Neural progenitor cell (in vitro differentiated cells): Measurements from ENCODE around the gene PAK4. TPM values are rescaled to one million over a fixed set of nuclear protein-coding genes. Genes with fewer than 3 reads are reported as not detected.

ENCODE experiments used
- DNase-seq: peaks from one replicate; pipeline ENCODE4 v3.0.0-alpha.2; 2016; ENCODE audit warnings: low spot score
- H2AFZ ChIP-seq: fragments of 200-600 bp; sonication (generic); replicated peaks from 2 replicates; pipeline ENCODE4 v1.6.1; 2016; ENCODE audit warnings: antibody characterized with exemption
- H3F3A ChIP-seq: fragments of 200-600 bp; sonication (generic); 2 replicates; pipeline ENCODE4 v1.6.1; 2016; ENCODE audit warnings: antibody characterized with exemption, low read depth
- H3K27ac ChIP-seq: fragments of 200-600 bp; sonication (generic); 2 replicates; pipeline ENCODE4 v1.5.1; 2016; ENCODE audit warnings: mild to moderate bottlenecking
- H3K27me3 ChIP-seq: fragments of 200-600 bp; sonication (generic); 2 replicates; pipeline ENCODE4 v1.6.1; 2016; ENCODE audit warnings: mild to moderate bottlenecking, moderate library complexity
- H3K36me3 ChIP-seq: fragments of 200-600 bp; sonication (generic); 2 replicates; pipeline ENCODE4 v1.5.1; 2016
- H3K4me1 ChIP-seq: fragments of 200-600 bp; sonication (generic); 2 replicates; pipeline ENCODE4 v1.6.1; 2016; ENCODE audit warnings: mixed run types
- H3K4me2 ChIP-seq: fragments of 200-600 bp; sonication (generic); 2 replicates; pipeline ENCODE4 v1.6.1; 2016
- H3K4me3 ChIP-seq: fragments of 200-600 bp; sonication (generic); 2 replicates; pipeline ENCODE4 v1.5.1; 2016
- H3K79me2 ChIP-seq: fragments of 200-600 bp; sonication (generic); 2 replicates; pipeline ENCODE4 v1.6.1; 2016; ENCODE audit warnings: low read depth
- H3K9ac ChIP-seq: fragments of 200-600 bp; sonication (generic); 2 replicates; pipeline ENCODE4 v1.6.1; 2016
- H3K9me3 ChIP-seq: fragments of 200-600 bp; sonication (generic); 2 replicates; pipeline ENCODE4 v1.5.1; 2016; ENCODE audit warnings: low read depth
- H4K20me1 ChIP-seq: fragments of 200-600 bp; sonication (generic); 2 replicates; pipeline ENCODE4 v1.6.1; 2016; ENCODE audit warnings: low read depth
- H3K27ac Mint-ChIP-seq: 3 replicates; pipeline ENCODE4 v1.8.0; 2021; ENCODE audit warnings: mixed read lengths
- H3K27me3 Mint-ChIP-seq: 2 replicates; pipeline ENCODE4 v1.8.0; 2022; ENCODE audit warnings: low read depth, mild to moderate bottlenecking, inconsistent platforms, moderate library complexity, mixed read lengths; ENCODE audit not compliant: insufficient read depth
- H3K36me3 Mint-ChIP-seq: 3 replicates; pipeline ENCODE4 v1.8.0; 2021; ENCODE audit warnings: mixed read lengths
- H3K4me1 Mint-ChIP-seq: 3 replicates; pipeline ENCODE4 v1.8.0; 2021; ENCODE audit warnings: mixed read lengths
- H3K4me3 Mint-ChIP-seq: 3 replicates; pipeline ENCODE4 v1.8.0; 2021; ENCODE audit warnings: mild to moderate bottlenecking, moderate library complexity, mixed read lengths
- H3K9me3 Mint-ChIP-seq: 3 replicates; pipeline ENCODE4 v1.8.0; 2020; ENCODE audit warnings: mixed read lengths
- CTCF ChIP-seq: fragments of 200-600 bp; sonication (generic); IDR thresholded peaks from 2 replicates; pipeline ENCODE4 v1.5.1; 2017; ENCODE audit warnings: antibody characterized with exemption, mild to moderate bottlenecking
- EZH2 ChIP-seq: fragments of 200-600 bp; sonication (generic); IDR thresholded peaks from 2 replicates; pipeline ENCODE4 v1.6.1; 2017; ENCODE audit warnings: antibody characterized with exemption, mild to moderate bottlenecking, moderate library complexity
- EZH2phosphoT487 ChIP-seq: fragments of 200-600 bp; sonication (generic); IDR thresholded peaks from 2 replicates; pipeline ENCODE4 v1.6.1; 2017; ENCODE audit warnings: antibody characterized with exemption
- total RNA-seq: library from RNA; depleted of rRNA; stranded (reverse); fragments of >200 nt; gene quantifications from 2 replicates; pipeline ENCODE4 v1.2.3, GENCODE V29; 2015; ENCODE audit warnings: low replicate concordance

The PAK4 gene
- total RNA-seq, 1 donor from 2014 or later: 9.7 TPM

GRCh38 chr19:39196860-39197562 lies 71.4 kb downstream of the PAK4 start, which contains the start of gene NCCRP1:
Gene NCCRP1 (plus strand): TSS chr19:39196964. CDS start chr19:39196983, 19 bp downstream.
- peak within 1 kb of the TSS; percentile 86 for H3K4me2 ChIP-seq
- Mint-ChIP-seq H3K9me3 (no peaks in the 10 kb centered on the region), H3K4me1 (peaks cover 40% of the 10 kb centered on the region), H3K27ac (no peak within 1 kb of the TSS), H3K4me3 (peak within 1 kb of the TSS; percentile 74), H3K27me3 (peaks cover 40% of the 10 kb centered on the region), H3K36me3 (no peaks in the 10 kb centered on the region)
- no peaks in the 10 kb centered on the region for H3K36me3 ChIP-seq
- H3K4me1 ChIP-seq: peaks cover 6% of the 10 kb centered on the region
- H3K9me3 ChIP-seq: no peaks in the 10 kb centered on the region
- TF ChIP-seq EZH2: peak; percentile 66
- no peak for TF ChIP-seq CTCF
- peak; percentile 84 for DNase-seq
- H3K9ac ChIP-seq: no peak within 1 kb of the TSS
- no peaks in the 10 kb centered on the region for H3K79me2 ChIP-seq
- H2AFZ ChIP-seq: peak within 1 kb of the TSS; percentile 82
- peaks cover 45% of the 10 kb centered on the region for H3K27me3 ChIP-seq
- H4K20me1 ChIP-seq: no peaks in the 10 kb centered on the region
- H3K27ac ChIP-seq: no peak within 1 kb of the TSS
- peaks cover 17% of the 10 kb centered on the region for H3F3A ChIP-seq
- H3K4me3 ChIP-seq: peak within 1 kb of the TSS; percentile 46

- Histone ChIP-seq H3K9me3 (no peaks in the 10 kb centered on the region), H3K9ac (no peak overlapping the region), H3K79me2 (no peaks in the 10 kb centered on the region), H3K4me2 (no peak overlapping the region), H2AFZ (no peak overlapping the region), H3K27me3 (peaks cover 45% of the 10 kb centered on the region), H3F3A (peaks cover 17% of the 10 kb centered on the region), H3K4me1 (peaks cover 6% of the 10 kb centered on the region), H3K27ac (no peak overlapping the region), H4K20me1 (no peaks in the 10 kb centered on the region), H3K36me3 (no peaks in the 10 kb centered on the region), H3K4me3 (no peak overlapping the region)
- peak overlapping the region; percentile 62 for H3K4me3 Mint-ChIP-seq
- H3K9me3 Mint-ChIP-seq: no peaks in the 10 kb centered on the region
- H3K4me1 Mint-ChIP-seq: peaks cover 40% of the 10 kb centered on the region
- no peaks in the 10 kb centered on the region for H3K36me3 Mint-ChIP-seq
- peak; percentile 23 for DNase-seq
- no peak overlapping the region for H3K27ac Mint-ChIP-seq
- peaks cover 40% of the 10 kb centered on the region for H3K27me3 Mint-ChIP-seq
- TF ChIP-seq EZH2 (no peak), CTCF (peak; percentile 25)
Measured at GRCh38 chr19:39197808-39198207, 72.2 kb downstream of the PAK4 start.

GRCh38 chr19:39199025-39199424 lies 73.4 kb downstream of the PAK4 start:
- H3K4me1 Mint-ChIP-seq: peaks cover 33% of the 10 kb centered on the region
- TF ChIP-seq EZH2phosphoT487 (no peak), CTCF (no peak)
- no peaks in the 10 kb centered on the region for H3K36me3 ChIP-seq
- no peak overlapping the region for H3K27ac Mint-ChIP-seq
- peaks cover 37% of the 10 kb centered on the region for H3K27me3 Mint-ChIP-seq
- no peaks in the 10 kb centered on the region for H4K20me1 ChIP-seq
- H3K4me1 ChIP-seq: peaks cover 6% of the 10 kb centered on the region
- no peak overlapping the region for H3K4me3 Mint-ChIP-seq
- H3K9me3 Mint-ChIP-seq: no peaks in the 10 kb centered on the region
- H3F3A ChIP-seq: peaks cover 17% of the 10 kb centered on the region
- no peaks in the 10 kb centered on the region for H3K36me3 Mint-ChIP-seq
- DNase-seq: peak; percentile 52
- H3K9me3 ChIP-seq: no peaks in the 10 kb centered on the region
- peaks cover 57% of the 10 kb centered on the region for H3K27me3 ChIP-seq
- no peak overlapping the region for H2AFZ ChIP-seq
- H3K4me3 ChIP-seq: no peak overlapping the region
- H3K4me2 ChIP-seq: no peak overlapping the region
- no peak overlapping the region for H3K27ac ChIP-seq
- H3K79me2 ChIP-seq: no peaks in the 10 kb centered on the region
- no peak overlapping the region for H3K9ac ChIP-seq
